GM19372 (cell line): ENCODE data around the gene DDI2.
A peak's percentile ranks its signal among the peaks of the same experiment; 100 is the strongest.
"Not testable (repeated sequence)": the region's sequence is repeated elsewhere in the genome, so short reads cannot be mapped to it uniquely, and the experiment has no call there.

ENCODE experiments used
- ATAC-seq: cut with Tn5 transposase; IDR thresholded peaks from one replicate; pipeline ENCODE4 v1.9.1; 2021; ENCODE audit warnings: mild to moderate bottlenecking, low read depth, moderate library complexity; ENCODE audit not compliant: unreplicated experiment

DDI2 gene

GRCh38 chr1:15604400-15604799 lies 12.9 kb upstream of the DDI2 start:
- ATAC-seq: not testable (repeated sequence)

GRCh38 chr1:15605398-15606383 lies 11.6 kb upstream of the DDI2 start:
- ATAC-seq: no peak

- no peak for ATAC-seq
These were observed 7.6 kb upstream of the DDI2 start for GRCh38 chr1:15609631-15610030.

GRCh38 chr1:15610167-15610566 lies 7.1 kb upstream of the DDI2 start:
- no peak for ATAC-seq

- ATAC-seq: peak; percentile 14
These were observed 685 bp upstream of the DDI2 start for GRCh38 chr1:15616373-15617172.

- ATAC-seq: no peak
These were observed 908 bp downstream of the DDI2 start for GRCh38 chr1:15618077-15618654.

GRCh38 chr1:15618655-15619525 lies 1.6 kb downstream of the DDI2 start:
- no peak for ATAC-seq

GRCh38 chr1:15620155-15620545 lies 2.9 kb downstream of the DDI2 start:
- no peak for ATAC-seq

GRCh38 chr1:15620902-15621682 lies 3.8 kb downstream of the DDI2 start:
- no peak for ATAC-seq

GRCh38 chr1:15621975-15622374 lies 4.7 kb downstream of the DDI2 start:
- ATAC-seq: no peak

GRCh38 chr1:15622712-15623373 lies 5.6 kb downstream of the DDI2 start:
- no peak for ATAC-seq

- no peak for ATAC-seq
These were observed 6.2 kb downstream of the DDI2 start for GRCh38 chr1:15623435-15623834.

GRCh38 chr1:15624133-15624714 lies 7.0 kb downstream of the DDI2 start:
- ATAC-seq: no peak

GRCh38 chr1:15625056-15625917 lies 8.0 kb downstream of the DDI2 start:
- no peak for ATAC-seq

- ATAC-seq: no peak
These were observed 9.2 kb downstream of the DDI2 start for GRCh38 chr1:15626269-15626950.

- ATAC-seq: peak; percentile 85
These were observed 10.2 kb downstream of the DDI2 start for GRCh38 chr1:15627343-15627988.
